Stimulated activated CD4-positive, alpha-beta T cell treated with anti-CD3 and anti-CD28 coated beads, TNF-alpha, amount 100 ng/mL, for 48 hours (primary cell): ENCODE data around the gene NCAPG.
A peak's percentile ranks its signal among the peaks of the same experiment; 100 is the strongest.

Experiments
- DNase-seq, 3 donors: peaks; one replicate each; pipeline ENCODE4 v3.0.0-alpha.2; 2020; ENCODE audit warnings: low read depth in 3 of 3

NCAPG gene, protein sequence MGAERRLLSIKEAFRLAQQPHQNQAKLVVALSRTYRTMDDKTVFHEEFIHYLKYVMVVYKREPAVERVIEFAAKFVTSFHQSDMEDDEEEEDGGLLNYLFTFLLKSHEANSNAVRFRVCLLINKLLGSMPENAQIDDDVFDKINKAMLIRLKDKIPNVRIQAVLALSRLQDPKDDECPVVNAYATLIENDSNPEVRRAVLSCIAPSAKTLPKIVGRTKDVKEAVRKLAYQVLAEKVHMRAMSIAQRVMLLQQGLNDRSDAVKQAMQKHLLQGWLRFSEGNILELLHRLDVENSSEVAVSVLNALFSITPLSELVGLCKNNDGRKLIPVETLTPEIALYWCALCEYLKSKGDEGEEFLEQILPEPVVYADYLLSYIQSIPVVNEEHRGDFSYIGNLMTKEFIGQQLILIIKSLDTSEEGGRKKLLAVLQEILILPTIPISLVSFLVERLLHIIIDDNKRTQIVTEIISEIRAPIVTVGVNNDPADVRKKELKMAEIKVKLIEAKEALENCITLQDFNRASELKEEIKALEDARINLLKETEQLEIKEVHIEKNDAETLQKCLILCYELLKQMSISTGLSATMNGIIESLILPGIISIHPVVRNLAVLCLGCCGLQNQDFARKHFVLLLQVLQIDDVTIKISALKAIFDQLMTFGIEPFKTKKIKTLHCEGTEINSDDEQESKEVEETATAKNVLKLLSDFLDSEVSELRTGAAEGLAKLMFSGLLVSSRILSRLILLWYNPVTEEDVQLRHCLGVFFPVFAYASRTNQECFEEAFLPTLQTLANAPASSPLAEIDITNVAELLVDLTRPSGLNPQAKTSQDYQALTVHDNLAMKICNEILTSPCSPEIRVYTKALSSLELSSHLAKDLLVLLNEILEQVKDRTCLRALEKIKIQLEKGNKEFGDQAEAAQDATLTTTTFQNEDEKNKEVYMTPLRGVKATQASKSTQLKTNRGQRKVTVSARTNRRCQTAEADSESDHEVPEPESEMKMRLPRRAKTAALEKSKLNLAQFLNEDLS

DNA sequence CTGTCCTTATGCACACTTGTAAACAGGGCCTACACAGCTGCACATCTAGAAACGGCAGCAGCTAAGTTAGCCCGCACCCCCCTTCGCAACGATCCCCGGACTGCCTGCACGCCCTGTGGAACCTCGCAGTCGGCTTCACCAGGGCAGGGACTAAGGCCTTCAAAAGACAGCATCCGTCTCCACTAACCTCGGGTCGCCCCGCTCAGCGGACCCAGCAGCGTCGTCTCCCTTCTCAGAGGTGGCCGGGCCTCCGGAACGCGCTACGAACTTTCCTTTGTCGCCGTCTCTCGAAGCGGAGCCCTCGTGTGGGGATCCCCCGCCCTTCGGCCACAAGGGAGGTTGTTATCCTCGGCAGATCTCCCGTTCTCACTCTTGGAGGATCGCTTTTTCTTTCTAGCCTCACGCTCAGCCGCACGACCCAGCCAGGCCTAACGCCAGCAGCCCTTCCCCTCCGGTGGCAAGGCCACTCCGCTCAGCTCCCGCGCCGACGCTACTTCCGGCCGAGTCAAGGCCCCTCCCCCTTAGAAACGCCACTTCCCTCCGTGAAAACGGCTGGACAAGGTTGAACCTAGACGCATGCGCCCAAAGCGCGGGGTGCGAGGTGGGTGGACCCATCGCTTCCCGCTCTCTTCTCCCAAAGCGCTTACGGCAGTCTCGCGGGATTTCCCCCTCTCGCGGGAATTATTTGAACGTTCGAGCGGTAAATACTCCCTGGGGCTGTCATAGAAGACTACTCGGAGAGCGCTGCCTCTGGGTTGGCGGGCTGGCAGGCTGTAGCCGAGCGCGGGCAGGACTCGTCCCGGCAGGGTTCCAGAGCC, at the start of gene NCAPG, which contains the start of gene DCAF16:
Gene NCAPG, plus strand, starts transcription at position 720 of the 818 bp plus-strand sequence. CDS start 99 bp downstream, outside the sequence.
Gene DCAF16, minus strand, starts transcription at position 498 of the 818 bp plus-strand sequence. CDS start 6,616 bp downstream, outside the sequence.
- peak; percentile 98 to 99 (median 98) for DNase-seq

DNA sequence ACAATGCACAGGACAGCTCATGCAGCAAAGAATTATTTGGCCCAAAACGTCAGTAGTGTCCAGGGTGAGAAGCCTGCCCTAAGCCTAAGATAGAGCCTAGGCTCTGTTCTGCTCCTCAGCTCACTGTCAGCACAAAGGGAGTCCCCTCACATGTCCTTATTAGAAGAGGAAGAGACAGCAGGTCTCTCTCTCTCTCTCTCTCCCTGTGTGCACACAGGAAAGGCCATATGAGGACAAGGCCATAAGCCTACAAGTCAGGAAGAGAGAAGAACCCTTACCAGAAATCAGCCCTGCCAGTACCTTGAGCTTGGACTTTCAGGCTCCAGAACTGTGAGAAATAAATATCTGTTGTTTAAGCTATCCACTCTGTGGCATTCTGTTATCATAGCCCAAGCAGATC, 49.7 kb upstream of the NCAPG start:
- no peak for DNase-seq

DNA sequence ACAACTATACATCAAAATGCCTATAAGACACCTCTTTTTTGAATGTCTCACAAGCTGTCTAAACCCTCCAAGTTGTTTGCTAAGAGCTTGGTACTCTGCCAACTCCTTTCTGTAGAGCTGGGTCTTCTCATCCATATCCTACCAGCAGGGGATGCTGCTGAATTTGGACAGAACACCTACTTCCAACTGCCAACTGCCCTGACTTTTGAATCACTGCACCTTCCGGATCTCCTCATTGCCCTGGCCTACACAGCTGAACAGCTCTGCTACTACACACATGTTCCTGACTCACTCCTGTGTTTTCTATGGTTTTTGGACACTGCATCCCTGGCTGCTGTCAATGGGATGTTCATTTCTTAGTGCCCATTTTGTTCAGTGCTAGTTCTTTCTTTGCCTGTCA, 48.1 kb upstream of the NCAPG start:
- no peak for DNase-seq

DNA sequence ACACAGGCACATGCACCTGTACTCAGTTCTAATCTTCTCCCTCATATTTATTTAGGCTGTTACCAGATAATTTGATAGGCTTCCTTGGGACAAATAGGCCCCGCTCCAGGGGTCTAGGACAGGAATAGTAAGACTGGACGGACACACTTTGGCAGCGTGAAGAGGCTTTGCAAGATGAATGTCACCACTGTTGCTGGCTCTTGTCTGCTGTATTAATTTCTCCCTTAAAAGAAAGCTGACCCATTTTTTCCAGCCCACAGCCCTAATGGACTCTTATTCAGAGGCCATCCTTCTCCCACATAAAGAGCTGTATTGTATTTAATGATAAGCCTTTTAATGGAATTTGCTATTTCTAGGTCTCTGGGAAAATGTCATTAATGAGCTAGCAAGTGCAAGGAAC, 47.4 kb upstream of the NCAPG start:
- DNase-seq: no peak

DNA sequence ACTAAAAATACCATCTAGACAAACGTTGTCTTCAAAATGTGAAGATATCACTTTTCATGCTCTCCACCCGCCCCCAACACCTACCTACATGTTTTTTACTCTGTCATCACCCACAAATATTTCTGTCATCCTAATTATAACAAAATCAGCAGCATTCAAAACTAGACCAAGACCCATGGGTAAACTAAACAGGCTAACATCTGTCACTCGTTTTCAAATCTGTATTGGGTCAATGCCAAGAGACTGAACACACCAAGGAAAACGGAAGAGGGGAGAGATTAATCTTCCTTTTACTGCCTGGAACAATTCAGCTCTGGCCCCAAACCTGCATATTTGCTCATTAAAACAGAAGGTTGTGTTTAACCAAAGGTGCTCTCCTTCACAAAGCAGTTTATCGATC, 46.8 kb upstream of the NCAPG start:
- DNase-seq: no peak

DNA sequence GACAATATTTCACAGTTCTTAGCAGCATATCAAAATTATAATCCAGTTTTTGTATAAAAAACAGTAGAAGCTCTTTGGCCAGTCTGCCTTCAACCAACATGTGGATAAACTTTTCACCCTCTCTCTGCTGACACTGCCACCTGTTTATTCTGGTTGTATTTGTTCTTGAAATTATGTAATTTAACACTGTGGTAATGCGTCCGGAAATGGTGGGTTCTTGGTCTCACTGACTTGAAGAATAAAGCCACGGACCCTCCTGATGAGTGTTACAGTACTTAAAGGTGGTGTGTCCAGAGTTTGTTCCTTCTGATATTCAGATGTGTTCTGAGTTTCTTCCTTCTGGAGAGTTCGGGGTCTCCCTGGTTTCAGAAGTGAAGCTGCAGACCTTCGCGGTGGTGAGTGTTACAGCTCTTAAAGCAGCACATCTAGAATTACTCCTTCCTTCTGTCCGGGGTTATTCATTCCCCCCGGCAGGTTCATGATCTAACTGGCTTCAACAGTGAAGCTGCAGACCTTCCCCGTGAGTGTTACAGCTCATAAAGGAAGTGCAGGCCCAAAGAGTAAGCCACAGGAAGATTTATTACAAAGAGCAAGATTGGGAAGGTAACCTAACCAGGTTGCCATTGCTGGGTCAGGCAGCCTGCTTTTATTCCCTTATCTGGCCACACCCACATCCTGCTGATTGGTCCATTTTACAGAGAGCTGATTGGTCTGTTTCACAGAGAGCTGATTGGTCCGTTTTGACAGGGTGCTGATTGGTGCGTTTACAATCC, 45.1 kb upstream of the NCAPG start:
- DNase-seq: no peak

DNA sequence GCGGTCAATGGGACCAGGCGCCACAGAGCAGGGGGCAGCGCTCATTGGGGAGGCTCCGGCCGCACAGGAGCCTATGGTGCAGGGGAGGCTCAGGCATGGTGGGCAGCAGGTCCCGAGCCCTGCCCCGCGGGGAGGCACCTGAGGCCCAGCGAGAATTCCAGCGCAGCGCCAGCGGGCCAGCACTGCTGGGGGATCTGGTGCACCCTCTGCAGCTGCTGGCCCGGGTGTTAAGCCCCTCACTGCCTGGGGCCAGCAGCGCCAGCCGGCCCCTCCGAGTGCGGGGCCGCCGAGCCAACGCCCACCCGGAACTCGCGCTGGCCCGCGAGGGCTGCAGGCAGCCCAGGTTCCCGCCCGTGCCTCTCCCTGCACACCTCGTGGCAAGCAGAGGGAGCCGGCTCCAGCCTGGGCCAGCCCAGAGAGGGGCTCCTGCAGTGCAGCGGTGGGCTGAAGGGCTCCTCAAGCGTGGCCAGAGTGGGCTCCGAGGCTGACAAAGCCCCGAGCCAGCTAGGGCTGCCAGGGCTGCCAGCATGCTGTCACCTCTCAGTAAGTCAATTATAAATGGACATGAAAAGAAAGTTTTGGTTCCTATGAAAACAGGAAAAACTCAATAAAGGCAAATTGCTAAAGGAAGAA, 43.8 kb upstream of the NCAPG start:
- DNase-seq: no peak

DNA sequence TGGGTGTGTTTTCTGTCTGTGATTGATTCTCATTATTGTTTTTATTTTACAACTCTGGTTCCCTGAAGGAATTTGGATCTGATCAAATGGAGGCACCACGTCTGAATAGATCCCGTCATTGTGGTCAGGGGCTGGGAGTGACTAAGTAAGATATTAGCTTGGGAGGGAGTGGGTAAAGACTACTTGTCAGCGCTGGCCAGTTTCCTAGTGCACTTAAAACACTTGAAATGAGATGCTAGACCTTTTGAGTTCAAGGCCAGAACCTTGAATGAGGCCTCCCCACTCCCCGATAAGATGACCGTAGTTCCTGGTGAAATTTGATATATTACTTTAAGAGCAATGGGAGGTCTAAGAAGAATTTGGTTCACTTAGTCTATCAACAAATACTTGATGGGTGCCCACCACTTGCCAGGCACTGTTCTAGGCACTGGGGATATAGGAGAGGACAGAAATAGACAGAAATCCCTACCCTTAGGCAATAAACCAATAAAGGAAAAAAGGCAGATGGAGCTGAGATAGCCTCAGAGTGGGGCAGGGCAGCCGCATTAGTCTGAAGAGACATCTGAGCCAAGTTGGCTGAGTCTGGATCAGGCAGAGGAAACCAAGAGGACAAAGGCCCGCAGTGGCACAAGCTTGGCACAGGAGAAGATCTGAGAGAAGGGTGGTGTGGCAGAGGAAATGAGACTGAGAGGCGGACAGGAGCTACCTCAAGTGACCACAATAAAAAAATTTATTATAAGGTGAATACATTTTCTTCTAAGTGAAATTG, 41.2 kb upstream of the NCAPG start:
- DNase-seq: no peak

DNA sequence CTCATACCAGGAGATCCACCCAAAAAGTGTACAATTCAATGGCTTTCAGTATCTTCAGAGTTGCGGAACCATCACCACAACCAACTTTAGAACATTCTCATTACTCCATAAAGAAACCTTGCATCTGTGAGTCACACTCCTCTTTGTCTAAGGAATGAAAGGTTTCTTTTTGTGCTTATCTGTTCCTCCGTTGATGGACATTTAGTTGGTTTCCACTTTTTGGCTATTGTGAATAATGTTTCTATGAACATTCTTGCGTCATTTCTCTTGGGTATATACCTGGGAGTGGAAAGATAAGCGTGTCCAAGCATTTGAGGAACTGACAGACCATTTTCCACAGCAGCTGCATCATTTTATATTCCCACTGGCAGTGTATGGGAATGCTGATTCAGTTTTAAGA, 39.9 kb upstream of the NCAPG start:
- DNase-seq: no peak

DNA sequence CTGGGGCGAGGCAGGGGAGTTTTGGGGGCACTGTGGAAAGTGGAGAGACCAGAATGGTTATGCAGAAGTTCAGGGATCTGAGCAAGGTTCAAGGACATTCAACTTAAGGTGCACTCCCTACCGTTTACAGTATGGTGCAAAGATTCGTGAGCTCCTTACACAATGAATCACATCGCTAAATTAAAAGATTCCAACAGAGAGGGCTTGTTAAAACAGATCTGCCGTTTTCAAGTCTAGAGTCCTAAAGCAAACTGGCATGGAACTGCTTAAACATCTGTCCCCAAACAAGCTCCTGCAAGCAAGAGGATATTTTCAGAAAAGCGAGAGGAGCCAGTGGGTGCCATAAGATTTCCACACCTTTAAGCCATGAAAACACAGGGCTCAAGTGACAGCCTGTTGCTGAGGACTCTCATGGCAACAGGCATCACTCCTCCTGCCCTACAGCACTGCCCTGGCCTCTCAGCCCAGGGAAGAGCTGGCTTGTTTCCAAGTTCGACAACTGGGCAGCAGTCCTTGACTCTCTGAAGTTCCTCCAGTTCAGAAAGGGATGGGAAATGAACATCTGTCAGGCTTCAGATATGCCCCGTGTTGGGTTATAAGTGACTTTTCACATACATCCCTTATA, 39.4 kb upstream of the NCAPG start:
- DNase-seq: no peak

DNA sequence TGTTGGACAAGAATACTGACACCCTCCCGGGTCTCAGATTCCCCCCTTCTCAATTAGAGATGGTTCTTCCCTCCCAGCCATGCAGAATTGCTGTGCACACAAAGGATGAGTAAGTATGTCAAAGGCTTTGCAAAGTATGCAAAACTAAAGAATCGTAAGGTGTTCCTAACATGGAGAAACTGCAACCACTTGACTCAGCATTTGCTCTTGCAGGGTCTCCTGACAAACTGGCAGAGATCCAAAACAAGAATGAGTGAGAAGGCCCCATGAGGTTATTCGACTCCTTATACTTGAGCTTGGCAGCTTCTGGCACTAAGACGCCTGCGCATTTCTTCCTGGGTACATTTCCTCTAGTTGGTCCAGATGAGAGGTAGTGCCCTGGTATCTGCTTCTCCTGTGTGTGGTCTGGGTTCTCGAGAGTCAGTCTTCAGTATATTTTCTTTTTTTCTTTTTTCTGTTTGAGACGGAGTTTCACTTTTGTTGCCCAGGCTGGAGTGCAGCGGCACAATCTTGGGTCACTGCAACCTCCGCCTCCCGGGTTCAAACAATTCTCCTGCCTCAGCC, 37.6 kb upstream of the NCAPG start:
- DNase-seq: no peak

DNA sequence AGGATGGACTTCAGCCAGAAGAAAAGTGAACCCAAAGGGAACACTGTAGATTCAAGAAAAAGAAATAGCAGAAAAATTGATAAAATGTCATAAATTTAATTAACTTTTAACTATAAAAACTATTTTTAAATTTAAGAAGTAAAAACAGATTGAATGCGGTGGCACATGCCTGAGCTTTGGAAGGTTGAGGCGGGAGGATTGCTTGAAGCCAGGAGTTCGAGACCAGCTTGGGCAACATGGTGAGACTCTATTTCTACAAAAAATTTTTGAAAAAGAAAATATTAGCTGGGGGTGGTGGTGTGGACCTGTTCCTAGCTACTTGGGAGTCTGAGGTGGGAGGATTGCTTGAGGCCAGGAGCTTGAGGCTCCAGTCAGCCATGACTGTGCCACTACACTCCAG, 32.3 kb upstream of the NCAPG start:
- DNase-seq: no peak

DNA sequence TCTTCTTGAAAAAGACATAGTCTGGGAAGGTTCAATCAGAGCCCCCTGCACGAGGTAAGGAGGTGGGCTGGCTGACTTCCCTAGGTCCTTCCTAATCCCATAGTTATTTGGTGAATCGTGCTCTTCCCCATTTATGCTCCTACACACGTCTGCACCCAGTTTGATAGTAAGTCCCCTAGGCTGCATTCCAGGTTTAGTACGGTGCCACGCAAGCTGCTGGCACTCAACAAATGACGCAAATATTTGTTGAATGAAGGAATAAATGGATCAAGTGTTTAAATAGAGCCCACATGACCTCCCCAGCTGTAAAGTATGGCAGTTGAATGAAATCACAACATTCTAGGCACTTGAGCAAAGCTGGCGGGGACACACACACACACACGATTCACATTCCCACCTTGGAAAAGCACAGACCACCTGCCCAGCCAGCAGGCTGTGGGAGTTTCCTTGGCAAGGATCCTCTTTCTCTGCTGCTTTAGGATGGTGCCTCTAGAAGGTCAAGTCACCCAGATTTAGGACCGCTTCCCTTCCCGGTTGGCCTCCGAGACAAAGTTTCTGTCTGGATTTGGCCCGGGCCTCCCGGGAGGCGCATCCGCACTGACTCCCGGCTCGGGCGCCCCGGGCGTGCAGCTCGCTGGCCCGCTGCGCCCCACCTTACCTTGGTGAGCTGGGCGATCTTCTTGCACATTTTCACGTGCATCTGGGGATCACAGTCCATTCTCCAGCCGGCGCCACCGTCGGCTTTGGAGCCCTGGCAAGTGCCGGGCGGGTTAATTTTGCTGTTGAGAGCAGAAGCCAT, 30.1 kb upstream of the NCAPG start:
- DNase-seq: no peak

DNA sequence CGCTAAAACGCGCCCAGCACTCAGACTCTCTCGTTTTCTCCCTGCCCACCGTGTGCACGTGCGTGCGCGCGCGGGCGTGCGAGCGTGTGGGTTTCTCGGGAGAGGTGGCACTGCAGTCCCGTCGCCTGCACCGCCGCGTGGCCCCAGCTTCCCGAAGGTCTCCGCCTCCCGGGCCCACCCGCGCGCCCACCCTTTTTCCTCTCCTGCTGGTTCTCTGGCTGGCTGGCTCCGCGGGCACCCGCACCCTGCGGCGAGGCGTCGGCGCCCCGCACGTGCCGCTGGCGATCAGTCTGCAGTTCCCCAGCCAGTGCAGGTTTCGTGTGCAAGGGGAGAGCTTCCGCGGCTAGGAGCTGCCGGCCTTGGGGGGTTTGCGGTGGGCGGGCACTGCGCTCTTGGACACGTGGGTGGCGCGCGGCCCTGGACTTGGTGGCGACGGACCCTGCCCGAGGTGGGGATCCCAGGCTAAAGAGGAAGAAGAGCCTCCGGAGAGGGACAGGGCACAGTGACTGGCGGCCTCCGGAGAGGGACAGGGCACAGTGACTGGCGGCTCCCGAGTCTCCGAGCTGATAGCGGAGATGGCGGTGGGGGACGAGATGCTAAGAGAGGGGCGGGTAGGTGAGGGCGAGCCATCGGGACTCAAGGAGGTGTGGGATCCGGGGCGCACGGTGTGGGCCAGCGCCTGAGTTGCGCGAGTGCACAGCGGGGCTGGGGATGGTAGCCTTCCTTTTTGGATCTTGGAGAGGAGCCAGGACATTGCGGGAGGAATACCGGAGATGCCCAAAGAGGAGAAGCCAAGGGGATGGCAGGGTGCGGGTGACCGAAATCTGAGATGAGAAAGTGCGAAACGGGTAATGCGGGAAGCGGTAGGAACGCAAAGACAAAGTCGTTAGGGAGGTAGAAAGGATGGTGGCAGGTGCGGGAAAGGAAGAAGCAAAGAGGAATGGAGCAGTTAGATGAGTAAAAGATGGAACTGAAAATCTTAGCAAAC, 29.2 kb upstream of the NCAPG start, which contains the start of gene FAM184B:
Gene FAM184B, minus strand, starts transcription at position 322 of the 988 bp plus-strand sequence. CDS start 322 bp downstream, outside the sequence.
- DNase-seq: no peak

DNA sequence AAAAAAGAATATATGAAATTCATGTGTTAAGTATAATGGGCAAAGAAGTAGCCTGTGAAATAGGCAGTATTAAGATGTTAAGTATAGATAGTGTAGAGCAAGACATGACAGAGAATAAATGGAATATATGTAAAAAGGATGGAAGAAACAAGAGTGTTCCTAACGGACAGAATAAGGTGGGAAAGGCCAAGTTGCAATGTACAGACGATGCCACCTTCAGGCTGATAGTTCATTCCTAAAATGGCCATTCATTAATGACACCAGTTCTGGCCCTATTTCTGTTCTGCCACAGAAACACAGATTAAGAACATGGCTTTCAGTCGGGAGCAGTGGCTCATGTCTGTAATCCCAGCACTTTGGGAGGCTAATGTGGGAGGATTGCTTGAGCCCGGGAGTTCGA, 24.9 kb upstream of the NCAPG start:
- no peak for DNase-seq

DNA sequence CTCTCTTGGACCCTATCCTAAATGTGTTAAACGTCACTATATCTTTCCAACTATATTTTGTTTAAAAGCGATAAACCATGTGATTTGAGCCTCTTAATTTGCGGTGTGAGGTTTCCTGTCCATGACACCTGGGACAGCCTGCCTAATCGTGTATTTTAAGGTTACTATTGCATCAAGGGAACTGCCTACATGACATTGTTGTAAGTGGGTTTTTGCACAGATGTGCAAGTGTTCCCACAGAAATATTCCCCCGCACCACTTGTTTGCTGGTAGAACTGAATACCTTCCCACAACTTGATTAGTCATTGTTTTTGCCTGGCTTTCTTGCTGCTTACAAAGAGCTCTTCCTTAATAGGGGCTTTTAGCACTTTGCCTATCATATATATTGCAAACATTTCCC, 24.2 kb upstream of the NCAPG start:
- DNase-seq: no peak

DNA sequence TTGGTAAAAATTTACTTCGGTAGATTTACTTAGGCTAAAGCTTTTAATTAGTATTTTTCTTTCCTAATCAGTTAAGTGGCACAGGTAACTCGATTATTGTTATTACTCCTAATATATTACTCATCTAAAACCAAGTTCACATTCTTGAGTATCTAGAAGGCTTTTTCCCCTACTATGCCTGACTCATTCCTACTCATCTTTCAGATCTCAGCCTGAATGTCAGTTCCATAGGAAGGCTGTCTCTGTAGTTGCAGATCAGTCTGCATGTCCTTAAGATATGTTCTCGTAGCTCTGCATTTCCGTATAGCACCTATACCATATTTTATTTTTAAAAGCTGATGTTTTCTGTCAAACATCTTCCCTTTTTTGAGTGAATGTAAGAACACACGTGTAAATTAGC, 23.5 kb upstream of the NCAPG start:
- DNase-seq: no peak
